Spleen (tissue), 7 donors: ENCODE data around the gene ANG.

Source experiments
- CTCF ChIP-seq, 11 experiments: fragments of 200-600 bp in 7 of 11; fragments of 450-650 bp in 4 of 11; sonication (generic) in 4 of 11; IDR thresholded peaks in 8 of 11; conservative IDR thresholded peaks in 3 of 11; 1 replicate in 7 of 11; 2 replicates in 4 of 11; pipeline versions ENCODE4 v1.4.0 to v1.8.0; 2016 to 2021; ENCODE audit warnings: antibody characterized with exemption in 11 of 11, inconsistent platforms in 4 of 11, mild to moderate bottlenecking in 1 of 11
- POLR2A ChIP-seq, 3 donors: fragments of 450-650 bp; IDR thresholded peaks; one replicate each; pipeline ENCODE4 v1.5.1; 2017; ENCODE audit warnings: antibody characterized with exemption in 3 of 3, mild to moderate bottlenecking in 1 of 3
- POLR2AphosphoS5 ChIP-seq, 3 donors: sonication (generic); formaldehyde crosslinking; IDR thresholded peaks; one replicate each; pipeline ENCODE4 v1.5.1; 2017; ENCODE audit warnings: antibody characterized with exemption in 3 of 3
- donor health status: DM: no; HTN: no; CAD: no; lungs with moderate emphysema.
- donor health status: DM: no; HTN: no; CAD: no.
- donor health status: DM: no; HTN: no; CAD: no.

DNA sequence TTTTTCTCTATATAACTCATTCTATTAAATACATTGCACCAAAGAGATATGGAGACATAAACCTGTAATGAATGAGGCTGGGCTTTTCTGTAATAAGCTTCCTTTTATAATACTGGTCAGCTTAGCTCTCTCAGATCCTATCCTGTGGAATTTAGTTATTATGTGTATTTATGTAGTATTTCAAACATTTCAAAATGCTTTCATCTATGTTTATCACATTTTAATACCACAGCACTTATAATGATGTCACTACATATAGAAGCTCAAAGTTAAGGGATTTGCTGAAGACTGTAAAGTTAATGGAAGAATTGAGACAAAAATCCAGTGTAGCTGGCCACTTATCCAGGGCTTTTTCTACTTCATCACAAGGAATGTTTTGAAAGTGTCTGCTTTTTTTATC lies 11.4 kb downstream of the ANG start:
- TF ChIP-seq CTCF (IDR thresholded peaks at IDR 0.05 in 8 of 11, conservative IDR thresholded peaks at IDR 0.05 in 3 of 11) (no peak), POLR2A (IDR thresholded peaks at IDR 0.05) (no peak), POLR2AphosphoS5 (IDR thresholded peaks at IDR 0.05) (no peak)
